HepG2 (cell line): ENCODE results near the gene EIF4G3. TPM values are rescaled to one million over a fixed set of nuclear protein-coding genes. Genes with fewer than 3 reads are reported as not detected.

ENCODE experiments used
- ATAC-seq: fragments of 200-7000 bp; cut with Tn5 transposase; 3 replicates; pipeline ENCODE4 v1.9.1; 2020; ENCODE audit warnings: mild to moderate bottlenecking, moderate library complexity
- BruUV-seq: library from RNA; stranded (reverse); fragments of 400-500 nt; replicated peaks from 2 replicates; lab custom pipeline; 2021; lab: Mats Ljungman, UMichigan
- CTCF ChIA-PET: fragments of 300-600 bp; formaldehyde crosslinking; extraction: SDS; loops from one replicate; lab custom pipeline; 2021; ENCODE audit warnings: low total read pairs, inconsistent platforms, low intra/inter-chr PET ratio; lab: Yijun Ruan, JAX
- POLR2A ChIA-PET: fragments of 350-600 bp; sonication (Branson Sonifier 250); formaldehyde crosslinking; loops from one replicate; lab custom pipeline; 2020; ENCODE audit warnings: antibody characterized with exemption, inconsistent platforms; lab: Yijun Ruan, JAX
- DNase-seq: peaks from one replicate; pipeline ENCODE4 v3.0.0-alpha.2; 2015; ENCODE audit warnings: low spot score
- FAIRE-seq: peaks from 3 replicates; lab custom pipeline; 2011; peaks lifted over from hg19 to GRCh38; lab: Jason Lieb, UNC
- H2AFZ ChIP-seq: one replicate; pipeline ENCODE4 v1.6.1; 2011; ENCODE audit warnings: low read length, inconsistent platforms
- H3K27ac ChIP-seq: fragments of 300-600 bp; 3 replicates; pipeline ENCODE4 v1.8.0; 2011; ENCODE audit warnings: mixed run types, mild to moderate bottlenecking, mixed read lengths, low read length, inconsistent platforms; ENCODE audit not compliant: insufficient read depth; ENCODE audit errors: extremely low read length
- H3K27me3 ChIP-seq, 2 experiments: fragments of 200-600 bp in 1 of 2; 2 replicates in 1 of 2; 3 replicates in 1 of 2; pipeline versions ENCODE4 v1.6.0 to v1.8.0; 2011; ENCODE audit warnings: low read length in 2 of 2, mild to moderate bottlenecking in 2 of 2, moderate library complexity in 2 of 2, inconsistent platforms in 1 of 2; ENCODE audit not compliant: insufficient read depth in 2 of 2, control insufficient read depth in 1 of 2
- H3K36me3 ChIP-seq, 2 experiments: fragments of 200-600 bp in 1 of 2; replicated peaks in 1 of 2; 2 replicates in 1 of 2; 3 replicates in 1 of 2; pipeline versions ENCODE4 v1.5.1 to v1.8.0; 2011; ENCODE audit warnings: low read length in 2 of 2, inconsistent platforms in 1 of 2; ENCODE audit not compliant: insufficient read depth in 2 of 2, control insufficient read depth in 1 of 2
- H3K4me1 ChIP-seq: 2 replicates; pipeline ENCODE4 v1.5.1; 2012; ENCODE audit warnings: low read length, inconsistent platforms; ENCODE audit not compliant: insufficient read depth
- H3K4me2 ChIP-seq: 2 replicates; pipeline ENCODE4 v1.6.0; 2011; ENCODE audit warnings: low read depth, low read length, inconsistent platforms
- H3K4me3 ChIP-seq, 3 experiments: fragments of 200-600 bp in 1 of 3; sonication (generic), shearing (Covaris generic) in 1 of 3; replicated peaks in 1 of 3; 2 replicates each; pipeline ENCODE4 v1.5.1; 2011 to 2016; ENCODE audit warnings: low read length in 3 of 3, inconsistent platforms in 2 of 3, low read depth in 2 of 3, mild to moderate bottlenecking in 2 of 3, control low read depth in 1 of 3, mixed read lengths in 1 of 3; ENCODE audit not compliant: insufficient read depth in 1 of 3
- H3K79me2 ChIP-seq: one replicate; pipeline ENCODE4 v1.6.1; 2011; ENCODE audit warnings: low read length, inconsistent platforms; ENCODE audit not compliant: insufficient read depth
- H3K9ac ChIP-seq: 2 replicates; pipeline ENCODE4 v1.6.0; 2011; ENCODE audit warnings: mild to moderate bottlenecking, low read depth, low read length, inconsistent platforms; ENCODE audit not compliant: insufficient read depth
- H3K9me3 ChIP-seq: 2 replicates; pipeline ENCODE4 v1.5.1; 2012; ENCODE audit warnings: mild to moderate bottlenecking, low read length
- H4K20me1 ChIP-seq: 2 replicates; pipeline ENCODE4 v1.6.0; 2011; ENCODE audit warnings: inconsistent platforms, mild to moderate bottlenecking, low read length, moderate library complexity; ENCODE audit not compliant: insufficient read depth
- FOSL1 ChIP-seq: sonication (generic); formaldehyde crosslinking; IDR thresholded peaks from 2 replicates; pipeline ENCODE4 v1.9.0; 2021; ENCODE audit warnings: missing genetic modification reagents, borderline replicate concordance
- NCOA1 ChIP-seq: sonication (generic); formaldehyde crosslinking; IDR thresholded peaks from 2 replicates; pipeline ENCODE4 v1.9.0; 2021; ENCODE audit warnings: missing genetic modification reagents
- NFKBIZ ChIP-seq: IDR thresholded peaks from 2 replicates; pipeline ENCODE4 v1.6.1; 2018; ENCODE audit warnings: missing genetic modification reagents, missing compliant biosample characterization
- NFRKB ChIP-seq: fragments of 450-650 bp; IDR thresholded peaks from 2 replicates; pipeline ENCODE4 v1.6.1; 2017
- POLR2G ChIP-seq: fragments of 200-400 bp; formaldehyde crosslinking; IDR thresholded peaks from 2 replicates; pipeline ENCODE4 v1.6.1; 2018; ENCODE audit warnings: mild to moderate bottlenecking, low read depth, low read length, moderate library complexity
- SIX4 ChIP-seq: sonication (generic); formaldehyde crosslinking; IDR thresholded peaks from 2 replicates; pipeline ENCODE4 v1.4.0; 2020; ENCODE audit warnings: missing genetic modification reagents
- SRF ChIP-seq: IDR thresholded peaks from 2 replicates; pipeline ENCODE4 v1.6.1; 2011; ENCODE audit warnings: mild to moderate bottlenecking, low read depth, low read length, moderate library complexity
- TGIF2 ChIP-seq: IDR thresholded peaks from 2 replicates; pipeline ENCODE4 v1.6.1; 2016; ENCODE audit warnings: control low read depth, missing compliant biosample characterization
- WIZ ChIP-seq: sonication (generic); formaldehyde crosslinking; IDR thresholded peaks from 2 replicates; pipeline ENCODE4 v1.5.1; 2020; ENCODE audit warnings: mild to moderate bottlenecking, missing genetic modification reagents
- ZNF317 ChIP-seq: sonication (generic); formaldehyde crosslinking; IDR thresholded peaks from 2 replicates; pipeline ENCODE4 v1.5.0; 2020; ENCODE audit warnings: mild to moderate bottlenecking, missing genetic modification reagents
- ZNF441 ChIP-seq: sonication (generic); formaldehyde crosslinking; IDR thresholded peaks from 2 replicates; pipeline ENCODE4 v1.7.0; 2021; ENCODE audit warnings: missing genetic modification reagents, borderline replicate concordance
- ZNF530 ChIP-seq: sonication (generic); formaldehyde crosslinking; IDR thresholded peaks from 2 replicates; pipeline ENCODE4 v1.5.0; 2020; ENCODE audit warnings: low read depth, mild to moderate bottlenecking, missing genetic modification reagents
- ZNF619 ChIP-seq: sonication (generic); formaldehyde crosslinking; IDR thresholded peaks from 2 replicates; pipeline ENCODE4 v1.4.0; 2020; ENCODE audit warnings: mild to moderate bottlenecking, missing genetic modification reagents
- ZNF747 ChIP-seq: sonication (generic); formaldehyde crosslinking; IDR thresholded peaks from 2 replicates; pipeline ENCODE4 v1.8.1; 2023; ENCODE audit warnings: missing genetic modification reagents, mild to moderate bottlenecking, borderline replicate concordance
- WGBS: methylation state at CpG from one replicate; pipeline ENCODE4 v1.1.6; 2017; ENCODE audit warnings: low lambda C conversion rate; 5-methylcytosine and 5-hydroxymethylcytosine counted together
- in situ Hi-C: cut with HindIII; loops from 2 replicates; pipeline ENCODE4 v1.10.0; 2017; ENCODE audit warnings: low pct_unique_long_range_greater_than_20kb; ENCODE audit not compliant: extremely low pct_ligation_motif_present
- intact Hi-C: fragments of 100-400 bp; cut with micrococcal nuclease; formaldehyde crosslinking; loops from one replicate; pipeline ENCODE4 v1.10.0; 2022; ENCODE audit not compliant: unreplicated experiment
- polyA plus RNA-seq, 8 experiments: library from polyadenylated mRNA; depleted of rRNA in 3 of 8; stranded (reverse) in 7 of 8; unstranded in 1 of 8; fragments of >200 nt; fragmentation: Illumina TruSeq in 4 of 8; extraction: Trizol in 4 of 8; gene quantifications; 2 replicates each; pipeline versions ENCODE4 v1.2.1 to v1.2.3, GENCODE V29; 2011 to 2016; ENCODE audit warnings: low read depth in 4 of 8, missing spikeins in 1 of 8, mixed read lengths in 1 of 8; ENCODE audit not compliant: insufficient read depth in 1 of 8
- total RNA-seq, 5 experiments: library from RNA; depleted of rRNA; stranded (reverse); fragments of >200 nt; fragmentation: Illumina TruSeq; extraction: Trizol; gene quantifications; 2 replicates each; pipeline ENCODE4 v1.2.3, GENCODE V29; 2016; ENCODE audit warnings: low read depth in 1 of 5
- TF ChIP-seq, protein P1 (sequence below): sonication (generic); formaldehyde crosslinking; IDR thresholded peaks from 2 replicates; pipeline ENCODE4 v1.8.0; 2022; ENCODE audit warnings: mild to moderate bottlenecking, missing genetic modification reagents; ENCODE audit not compliant: insufficient replicate concordance
- TF ChIP-seq, protein P2 (sequence below): sonication (generic); formaldehyde crosslinking; IDR thresholded peaks from 2 replicates; pipeline ENCODE4 v1.8.1; 2023; ENCODE audit warnings: missing genetic modification reagents, mild to moderate bottlenecking, borderline replicate concordance

Gene EIF4G3
- total and polyA plus RNA-seq, 2 of the 13 experiments (the other 11 are each of a cell fraction or from before 2014, with no cell fraction given), result 22.2 to 27.6 TPM

DNA sequence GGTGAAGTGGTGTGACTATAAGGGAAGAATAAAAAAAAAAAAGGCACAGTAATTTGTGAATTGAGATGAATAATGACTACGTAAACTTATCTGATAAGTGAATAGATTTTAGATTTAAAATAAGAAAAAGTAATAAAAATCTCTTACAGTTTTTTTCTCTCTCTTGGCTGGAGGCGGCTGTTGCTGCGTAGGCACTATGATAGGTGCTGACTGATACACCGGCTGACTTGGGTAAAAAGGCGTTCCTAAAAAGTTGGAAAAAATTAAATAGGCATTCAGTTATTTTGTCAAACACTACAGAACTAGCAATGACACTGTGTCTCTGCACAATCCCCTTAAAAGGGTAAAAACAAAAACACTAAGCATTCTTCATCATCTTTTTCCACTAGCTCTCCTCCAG, 203.8 kb downstream of the EIF4G3 start:
- in situ Hi-C loops (no loop called here), intact Hi-C loops (no loop called here)
- BruUV-seq, result no TSS peak
- TF ChIP-seq ZNF530 (CRISPR knock-in tag) (no peak), ZNF317 (CRISPR knock-in tag) (no peak), NFKBIZ (CRISPR knock-in tag) (no peak)
- no peak overlapping the region for H2AFZ ChIP-seq
- H3K4me1 ChIP-seq, result no peaks in the 10 kb centered on the region
- POLR2A ChIA-PET, result no interaction called here
- no peaks in the 10 kb centered on the region for H3K27me3 ChIP-seq
- FAIRE-seq (no peak), ATAC-seq (no peak), DNase-seq (no peak)
- H4K20me1 ChIP-seq, result no peaks in the 10 kb centered on the region
- H3K4me3 ChIP-seq, result no peak overlapping the region
- peaks cover 3 to 7% of the 10 kb centered on the region in 2 experiments; a peak in 4 of 5 replicates for H3K36me3 ChIP-seq
- no peak overlapping the region for H3K27ac ChIP-seq
- CTCF ChIA-PET, result no interaction called here
- H3K79me2 ChIP-seq, result no peaks in the 10 kb centered on the region
- WGBS, result 98% methylated on average over 5 of the region's 5 CpGs
- no peak overlapping the region for H3K4me2 ChIP-seq
- no peak overlapping the region for H3K9ac ChIP-seq
- H3K9me3 ChIP-seq, result no peaks in the 10 kb centered on the region

DNA sequence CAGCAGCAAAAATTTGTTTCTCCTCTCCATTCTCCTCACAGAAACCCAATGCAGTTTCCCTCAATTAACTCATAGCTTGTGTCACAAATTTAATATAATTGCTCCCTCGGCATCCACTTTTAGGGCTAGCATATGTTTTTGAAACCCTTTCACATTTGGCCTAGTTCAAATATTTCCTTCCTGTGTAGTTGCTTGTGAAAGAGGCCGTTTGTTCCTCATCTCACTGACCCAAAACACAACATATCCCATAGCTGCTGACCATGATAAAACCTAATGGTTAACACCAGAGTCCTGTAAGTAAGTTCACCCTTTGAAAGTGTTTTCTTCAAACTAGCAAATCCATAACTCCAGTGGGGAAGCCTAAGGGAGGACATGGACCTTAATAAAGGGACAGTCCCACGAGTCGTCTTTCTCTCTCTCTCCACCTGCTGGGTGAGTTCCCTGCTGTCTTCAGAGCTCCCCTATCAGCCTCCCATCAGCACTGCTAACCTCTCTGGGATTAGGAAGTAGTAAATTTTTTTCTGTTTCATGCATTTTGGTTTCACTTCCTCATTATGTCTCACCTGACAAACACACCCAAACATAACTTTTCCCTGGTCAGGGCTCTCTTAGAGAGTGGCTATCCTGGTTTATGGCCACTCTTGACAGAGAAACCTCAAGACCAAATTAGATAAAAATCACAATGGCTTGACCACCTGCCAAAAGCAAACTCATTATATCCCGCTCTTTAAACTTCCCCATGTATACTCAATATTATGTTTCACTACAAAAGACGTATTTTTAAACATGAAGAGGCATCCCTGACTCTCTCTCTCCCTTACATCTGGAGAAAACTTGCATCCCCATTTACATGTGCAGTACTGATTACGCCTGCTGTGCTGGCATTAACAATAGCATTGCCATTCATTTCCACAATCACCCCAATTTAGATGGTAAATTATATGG, 211.9 kb downstream of the EIF4G3 start:
- POLR2A ChIA-PET, result no interaction called here
- Histone ChIP-seq H3K9me3 (no peaks in the 10 kb centered on the region), H3K36me3 (peaks cover 3 to 7% of the 10 kb centered on the region in 2 experiments; a peak in 2 of 5 replicates), H3K27me3 (no peaks in the 10 kb centered on the region), H3K4me3 (no peak overlapping the region), H3K9ac (no peak overlapping the region), H3K4me2 (no peak overlapping the region), H4K20me1 (no peaks in the 10 kb centered on the region), H3K79me2 (no peaks in the 10 kb centered on the region), H2AFZ (no peak overlapping the region), H3K4me1 (no peaks in the 10 kb centered on the region), H3K27ac (no peak overlapping the region)
- ATAC-seq (no peak), DNase-seq (no peak), FAIRE-seq (no peak)
- TF ChIP-seq WIZ (no peak), TGIF2 (CRISPR knock-in tag) (no peak), ZNF441 (CRISPR knock-in tag) (no peak), FOSL1 (no peak), POLR2G (no peak), ZNF619 (CRISPR knock-in tag) (no peak), SRF (no peak), ZNF747 (no peak), SIX4 (CRISPR knock-in tag) (no peak), NCOA1 (CRISPR knock-in tag) (no peak), NFRKB (no peak)
- TF ChIP-seq, protein P1, sequence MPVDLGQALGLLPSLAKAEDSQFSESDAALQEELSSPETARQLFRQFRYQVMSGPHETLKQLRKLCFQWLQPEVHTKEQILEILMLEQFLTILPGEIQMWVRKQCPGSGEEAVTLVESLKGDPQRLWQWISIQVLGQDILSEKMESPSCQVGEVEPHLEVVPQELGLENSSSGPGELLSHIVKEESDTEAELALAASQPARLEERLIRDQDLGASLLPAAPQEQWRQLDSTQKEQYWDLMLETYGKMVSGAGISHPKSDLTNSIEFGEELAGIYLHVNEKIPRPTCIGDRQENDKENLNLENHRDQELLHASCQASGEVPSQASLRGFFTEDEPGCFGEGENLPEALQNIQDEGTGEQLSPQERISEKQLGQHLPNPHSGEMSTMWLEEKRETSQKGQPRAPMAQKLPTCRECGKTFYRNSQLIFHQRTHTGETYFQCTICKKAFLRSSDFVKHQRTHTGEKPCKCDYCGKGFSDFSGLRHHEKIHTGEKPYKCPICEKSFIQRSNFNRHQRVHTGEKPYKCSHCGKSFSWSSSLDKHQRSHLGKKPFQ (CRISPR knock-in tag), result no peak
- TF ChIP-seq, protein P2, sequence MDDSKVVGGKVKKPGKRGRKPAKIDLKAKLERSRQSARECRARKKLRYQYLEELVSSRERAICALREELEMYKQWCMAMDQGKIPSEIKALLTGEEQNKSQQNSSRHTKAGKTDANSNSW, result no peak
- BruUV-seq, result no TSS peak
- intact Hi-C loops, result no loop called here
- in situ Hi-C loops, result no loop called here
- 92% methylated on average over 7 of the region's 7 CpGs for WGBS
- CTCF ChIA-PET, result no interaction called here
